Glutamatergic neuron (in vitro differentiated cells): ENCODE data around the gene ZBTB46. TPM values are rescaled to one million over a fixed set of nuclear protein-coding genes. Genes with fewer than 3 reads are reported as not detected.
A peak's percentile ranks its signal among the peaks of the same experiment; 100 is the strongest.

Experiments used
- DNase-seq: peaks from one replicate; pipeline ENCODE4 v3.0.0; 2022
- H3K27ac Mint-ChIP-seq: one replicate; pipeline ENCODE4 v1.8.0; 2020; ENCODE audit warnings: mild to moderate bottlenecking, mixed read lengths, inconsistent platforms; ENCODE audit not compliant: unreplicated experiment
- H3K27me3 Mint-ChIP-seq: one replicate; pipeline ENCODE4 v1.8.0; 2020; ENCODE audit warnings: mild to moderate bottlenecking, moderate library complexity, mixed read lengths, inconsistent platforms; ENCODE audit not compliant: unreplicated experiment
- H3K36me3 Mint-ChIP-seq: one replicate; pipeline ENCODE4 v1.8.0; 2020; ENCODE audit warnings: mild to moderate bottlenecking, mixed read lengths, inconsistent platforms; ENCODE audit not compliant: unreplicated experiment
- H3K4me1 Mint-ChIP-seq: one replicate; pipeline ENCODE4 v1.8.0; 2020; ENCODE audit warnings: mild to moderate bottlenecking, low read depth, mixed read lengths, inconsistent platforms; ENCODE audit not compliant: unreplicated experiment
- H3K4me3 Mint-ChIP-seq: one replicate; pipeline ENCODE4 v1.8.0; 2020; ENCODE audit warnings: mild to moderate bottlenecking, mixed read lengths, inconsistent platforms; ENCODE audit not compliant: unreplicated experiment
- H3K9me3 Mint-ChIP-seq: one replicate; pipeline ENCODE4 v1.8.0; 2020; ENCODE audit warnings: mild to moderate bottlenecking, moderate library complexity, mixed read lengths, inconsistent platforms; ENCODE audit not compliant: unreplicated experiment
- total RNA-seq: library from RNA; stranded (reverse); fragmentation: NEBNext Ultra II Directional; extraction: Animal tissue kit (Norgen Biotek cat#: 25700); gene quantifications from one replicate; pipeline ENCODE4 v1.2.1, GENCODE V29; 2021; ENCODE audit not compliant: unreplicated experiment
- TF ChIP-seq, protein P1 (sequence below): fragments of 200-600 bp; sonication (generic); IDR thresholded peaks from one replicate; pipeline ENCODE4 v1.5.0; 2021; ENCODE audit not compliant: partially characterized antibody, unreplicated experiment

Gene ZBTB46
- total RNA-seq, 1 donor from 2014 or later: 94.4 TPM

DNA sequence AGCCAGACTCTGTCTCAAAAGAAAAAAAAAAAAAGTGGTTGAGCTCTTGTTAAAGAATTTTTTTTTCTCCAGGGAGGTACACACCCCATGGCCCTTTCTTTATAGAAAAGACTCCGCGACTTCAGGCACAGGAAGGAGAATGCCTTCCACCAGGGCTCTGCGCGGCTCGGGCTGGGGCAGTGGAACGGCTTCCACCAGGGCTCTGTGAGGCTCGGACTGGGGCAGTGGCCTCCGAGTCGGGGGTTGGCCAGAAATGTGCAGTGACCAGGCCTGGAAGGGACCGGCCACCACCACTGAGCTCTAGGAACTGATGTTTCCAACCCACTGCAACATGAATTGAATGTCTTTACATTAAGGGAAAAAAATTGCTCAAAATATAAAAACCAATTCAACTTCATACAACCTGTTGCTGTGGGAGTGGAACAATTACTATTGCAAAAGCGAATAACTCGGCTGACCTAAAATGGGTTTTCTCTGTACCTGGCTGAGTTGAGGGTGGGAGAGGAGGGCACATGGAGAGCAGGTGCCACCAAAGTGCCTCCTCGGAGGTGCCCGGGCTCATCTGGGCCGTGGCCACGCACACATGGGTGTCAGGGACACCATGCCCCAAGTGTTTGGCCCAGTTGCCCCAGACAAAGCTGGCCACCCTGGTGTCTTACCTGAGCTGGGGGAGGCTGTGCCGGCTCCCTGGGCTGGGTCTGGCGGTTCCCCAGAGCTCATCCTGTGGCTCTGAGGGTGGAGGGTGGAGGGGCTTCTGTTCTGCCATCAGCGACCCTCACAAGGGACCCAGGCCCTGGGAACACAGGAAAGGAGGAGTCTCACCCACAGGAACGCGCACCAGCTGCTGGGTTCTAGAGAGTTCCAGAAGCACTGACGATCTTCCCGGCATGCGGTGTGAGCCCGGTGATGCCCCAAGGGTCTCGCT lies 62.2 kb downstream of the ZBTB46 start:
- peaks cover 25% of the 10 kb centered on the region for H3K9me3 Mint-ChIP-seq
- peaks cover 13% of the 10 kb centered on the region for H3K36me3 Mint-ChIP-seq
- no peak overlapping the region for H3K27ac Mint-ChIP-seq
- TF ChIP-seq, protein P1, sequence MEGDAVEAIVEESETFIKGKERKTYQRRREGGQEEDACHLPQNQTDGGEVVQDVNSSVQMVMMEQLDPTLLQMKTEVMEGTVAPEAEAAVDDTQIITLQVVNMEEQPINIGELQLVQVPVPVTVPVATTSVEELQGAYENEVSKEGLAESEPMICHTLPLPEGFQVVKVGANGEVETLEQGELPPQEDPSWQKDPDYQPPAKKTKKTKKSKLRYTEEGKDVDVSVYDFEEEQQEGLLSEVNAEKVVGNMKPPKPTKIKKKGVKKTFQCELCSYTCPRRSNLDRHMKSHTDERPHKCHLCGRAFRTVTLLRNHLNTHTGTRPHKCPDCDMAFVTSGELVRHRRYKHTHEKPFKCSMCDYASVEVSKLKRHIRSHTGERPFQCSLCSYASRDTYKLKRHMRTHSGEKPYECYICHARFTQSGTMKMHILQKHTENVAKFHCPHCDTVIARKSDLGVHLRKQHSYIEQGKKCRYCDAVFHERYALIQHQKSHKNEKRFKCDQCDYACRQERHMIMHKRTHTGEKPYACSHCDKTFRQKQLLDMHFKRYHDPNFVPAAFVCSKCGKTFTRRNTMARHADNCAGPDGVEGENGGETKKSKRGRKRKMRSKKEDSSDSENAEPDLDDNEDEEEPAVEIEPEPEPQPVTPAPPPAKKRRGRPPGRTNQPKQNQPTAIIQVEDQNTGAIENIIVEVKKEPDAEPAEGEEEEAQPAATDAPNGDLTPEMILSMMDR: no peak
- peaks cover 24% of the 10 kb centered on the region for H3K27me3 Mint-ChIP-seq
- no peak overlapping the region for H3K4me3 Mint-ChIP-seq
- DNase-seq: no peak
- peaks cover 32% of the 10 kb centered on the region for H3K4me1 Mint-ChIP-seq

GRCh38 chr20:63767886-63768285 lies 63.2 kb downstream of the ZBTB46 start:
- H3K27me3 Mint-ChIP-seq: peaks cover 24% of the 10 kb centered on the region
- H3K36me3 Mint-ChIP-seq: peaks cover 22% of the 10 kb centered on the region

GRCh38 chr20:63767456-63767855 lies 63.6 kb downstream of the ZBTB46 start:
- Mint-ChIP-seq H3K4me1 (peaks cover 30% of the 10 kb centered on the region), H3K4me3 (peak overlapping the region; percentile 49), H3K36me3 (peaks cover 22% of the 10 kb centered on the region), H3K27me3 (peaks cover 24% of the 10 kb centered on the region), H3K9me3 (peaks cover 25% of the 10 kb centered on the region), H3K27ac (peak overlapping the region; percentile 80)
- no peak for DNase-seq
- TF ChIP-seq, protein P1: no peak

More at GRCh38 chr20:63767886-63768285, 63.2 kb downstream of the ZBTB46 start:
- no peak for DNase-seq
- Mint-ChIP-seq H3K4me1 (peaks cover 32% of the 10 kb centered on the region), H3K9me3 (peaks cover 25% of the 10 kb centered on the region), H3K4me3 (peak overlapping the region; percentile 49), H3K27ac (peak overlapping the region; percentile 55)
- TF ChIP-seq, protein P1: no peak

GRCh38 chr20:63766695-63767426 lies 64.2 kb downstream of the ZBTB46 start:
- DNase-seq: peak; percentile 59
- H3K27me3 Mint-ChIP-seq: peaks cover 27% of the 10 kb centered on the region
- H3K9me3 Mint-ChIP-seq: peaks cover 25% of the 10 kb centered on the region
- H3K4me3 Mint-ChIP-seq: peak overlapping the region; percentile 49
- peak overlapping the region; percentile 80 for H3K27ac Mint-ChIP-seq
- TF ChIP-seq, protein P1: no peak
- peaks cover 30% of the 10 kb centered on the region for H3K4me1 Mint-ChIP-seq
- peaks cover 22% of the 10 kb centered on the region for H3K36me3 Mint-ChIP-seq

DNA sequence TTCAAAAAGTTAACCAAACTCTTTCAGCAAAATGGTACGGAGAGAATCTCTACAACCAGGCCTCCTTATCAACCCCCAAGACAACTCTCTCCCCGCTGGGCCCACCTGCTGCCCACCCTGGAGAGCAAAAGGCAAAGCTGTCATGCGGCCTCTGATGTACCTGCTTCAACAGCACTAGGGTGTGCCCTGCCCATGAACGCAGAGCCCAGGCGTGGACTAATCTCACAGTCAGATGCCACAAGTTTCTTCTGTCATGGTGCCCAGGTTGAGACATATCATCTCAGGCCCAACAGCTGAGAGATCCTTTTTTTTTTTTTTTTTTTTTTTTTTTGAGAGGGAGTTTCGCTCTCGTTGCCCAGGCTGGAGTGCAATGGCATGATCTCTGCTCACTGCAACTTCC lies 65.2 kb downstream of the ZBTB46 start:
- Mint-ChIP-seq H3K27ac (peak overlapping the region; percentile 77), H3K27me3 (peaks cover 27% of the 10 kb centered on the region), H3K4me1 (peaks cover 30% of the 10 kb centered on the region), H3K36me3 (peaks cover 22% of the 10 kb centered on the region), H3K4me3 (peak overlapping the region; percentile 59), H3K9me3 (peaks cover 29% of the 10 kb centered on the region)
- TF ChIP-seq, protein P1: no peak
- no peak for DNase-seq
